DOHH2 (cell line): ENCODE measurements around the gene HAVCR1.
"Not testable (repeated sequence)": the region's sequence is repeated elsewhere in the genome, so short reads cannot be mapped to it uniquely, and the experiment has no call there.

Experiments used
- H3F3A ChIP-seq: fragments of 200-600 bp; sonication (generic), shearing (Covaris generic); 2 replicates; pipeline ENCODE4 v1.6.0; 2016; ENCODE audit warnings: antibody characterized with exemption, mild to moderate bottlenecking; ENCODE audit not compliant: control insufficient read depth, insufficient read depth
- H3K27ac ChIP-seq: fragments of 200-600 bp; sonication (generic); 2 replicates; pipeline ENCODE4 v1.5.1; 2014; ENCODE audit warnings: low read depth, mild to moderate bottlenecking, low read length, moderate library complexity
- H3K27me3 ChIP-seq: fragments of 200-600 bp; sonication (generic); 2 replicates; pipeline ENCODE4 v1.6.1; 2014; ENCODE audit warnings: mild to moderate bottlenecking, low read length, mixed read lengths; ENCODE audit not compliant: control insufficient read depth
- H3K36me3 ChIP-seq: fragments of 200-600 bp; sonication (generic); 2 replicates; pipeline ENCODE4 v1.6.1; 2014; ENCODE audit warnings: mild to moderate bottlenecking, low read length, moderate library complexity, mixed read lengths; ENCODE audit not compliant: control insufficient read depth
- H3K4me1 ChIP-seq: fragments of 200-600 bp; sonication (generic); 2 replicates; pipeline ENCODE4 v1.6.1; 2014; ENCODE audit warnings: mild to moderate bottlenecking, low read length, mixed read lengths; ENCODE audit not compliant: control insufficient read depth
- H3K4me2 ChIP-seq: fragments of 200-600 bp; sonication (generic); 2 replicates; pipeline ENCODE4 v1.6.0; 2014; ENCODE audit warnings: mild to moderate bottlenecking, low read length, moderate library complexity
- H3K4me3 ChIP-seq: fragments of 200-600 bp; sonication (generic); 2 replicates; pipeline ENCODE4 v1.5.1; 2014; ENCODE audit warnings: mild to moderate bottlenecking, low read length, mixed read lengths
- H3K79me2 ChIP-seq: fragments of 200-600 bp; sonication (generic); 2 replicates; pipeline ENCODE4 v1.6.1; 2014; ENCODE audit warnings: mild to moderate bottlenecking, low read length, mixed read lengths; ENCODE audit not compliant: control insufficient read depth
- H3K9me2 ChIP-seq: fragments of 200-600 bp; sonication (generic); replicated peaks from 2 replicates; pipeline ENCODE4 v1.6.1; 2014; ENCODE audit warnings: mild to moderate bottlenecking, low read length, mixed read lengths; ENCODE audit not compliant: control insufficient read depth
- H3K9me3 ChIP-seq: fragments of 200-600 bp; sonication (generic); 2 replicates; pipeline ENCODE4 v1.6.1; 2014; ENCODE audit warnings: antibody characterized with exemption, low read length, mixed read lengths; ENCODE audit not compliant: control insufficient read depth, insufficient read depth
- H4K20me1 ChIP-seq: fragments of 200-600 bp; sonication (generic); 2 replicates; pipeline ENCODE4 v1.6.0; 2014; ENCODE audit warnings: low read depth, mild to moderate bottlenecking, antibody characterized with exemption, low read length, moderate library complexity; ENCODE audit not compliant: control insufficient read depth, insufficient read depth
- CTCF ChIP-seq: fragments of 200-600 bp; sonication (generic); IDR thresholded peaks from one replicate; pipeline ENCODE4 v1.5.1; 2014; ENCODE audit warnings: antibody characterized with exemption, mild to moderate bottlenecking, low read depth, low read length; ENCODE audit not compliant: poor library complexity, severe bottlenecking
- EZH2phosphoT487 ChIP-seq: fragments of 200-600 bp; sonication (generic); IDR thresholded peaks from 2 replicates; pipeline ENCODE4 v1.6.1; 2017; ENCODE audit warnings: borderline replicate concordance, mild to moderate bottlenecking, antibody characterized with exemption, low read length, moderate library complexity, mixed read lengths

HAVCR1 gene

GRCh38 chr5:157050050-157050449, 8.9 kb downstream of the HAVCR1 start:
- Histone ChIP-seq H3K4me1 (peaks cover 9% of the 10 kb centered on the region), H3K36me3 (no peaks in the 10 kb centered on the region), H3K4me3 (peak overlapping the region; percentile 26; the same call in 1 of the 2 replicates), H3K79me2 (no peaks in the 10 kb centered on the region), H4K20me1 (no peaks in the 10 kb centered on the region), H3K9me3 (no peaks in the 10 kb centered on the region), H3K27ac (no peak overlapping the region), H3K27me3 (no peaks in the 10 kb centered on the region), H3K9me2 (no peaks in the 10 kb centered on the region), H3F3A (no peaks in the 10 kb centered on the region), H3K4me2 (peak overlapping the region; percentile 43)
- no peak for TF ChIP-seq EZH2phosphoT487
- no peak for TF ChIP-seq CTCF

DNA sequence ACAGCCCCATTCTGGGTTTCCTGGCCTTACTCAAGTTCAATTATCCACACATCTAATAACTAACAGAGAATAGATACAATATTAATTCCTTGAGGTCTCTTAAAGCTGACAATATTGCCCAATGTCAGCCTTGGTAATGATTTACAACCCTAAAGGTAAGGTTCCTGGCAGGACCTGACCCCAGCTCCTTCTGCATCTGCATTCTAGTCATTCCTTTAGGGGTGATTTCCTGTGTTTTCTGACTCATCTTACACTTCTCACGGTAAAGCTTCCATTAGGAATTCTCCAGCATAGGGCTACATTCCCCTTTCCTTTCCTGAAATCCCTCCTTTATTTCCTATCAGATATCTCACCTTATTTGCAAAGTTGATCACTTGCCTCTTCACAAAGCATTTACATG, 9.3 kb downstream of the HAVCR1 start:
- Histone ChIP-seq H3K79me2 (no peaks in the 10 kb centered on the region), H3K4me1 (peaks cover 9% of the 10 kb centered on the region), H3K9me3 (no peaks in the 10 kb centered on the region), H4K20me1 (no peaks in the 10 kb centered on the region), H3K9me2 (no peaks in the 10 kb centered on the region), H3F3A (no peaks in the 10 kb centered on the region), H3K4me2 (peak overlapping the region; percentile 43), H3K36me3 (no peaks in the 10 kb centered on the region), H3K4me3 (peak overlapping the region; percentile 26; the same call in 1 of the 2 replicates), H3K27me3 (no peaks in the 10 kb centered on the region), H3K27ac (no peak overlapping the region)
- TF ChIP-seq CTCF (no peak), EZH2phosphoT487 (no peak)

DNA sequence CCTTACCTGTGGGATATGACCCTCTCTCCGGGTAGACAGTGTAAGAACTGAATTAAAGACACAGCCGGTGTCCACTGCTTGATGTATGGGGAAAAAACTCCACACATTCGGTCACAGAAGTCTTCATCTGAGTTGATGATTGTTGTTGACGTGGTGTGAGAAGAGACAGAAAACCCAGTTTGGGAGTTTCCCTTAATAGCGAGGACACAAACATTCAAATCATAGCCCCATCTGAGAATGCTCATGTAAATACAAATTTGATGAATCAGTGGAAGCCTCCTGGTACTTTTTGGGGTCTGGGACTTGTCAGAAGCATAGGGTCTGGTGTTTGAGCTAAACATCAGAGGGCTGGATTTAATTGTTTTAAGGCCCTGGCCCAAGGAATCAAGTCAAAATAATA, 11.0 kb downstream of the HAVCR1 start:
- Histone ChIP-seq H3K27ac (no peak overlapping the region), H3K27me3 (no peaks in the 10 kb centered on the region), H3K9me2 (no peaks in the 10 kb centered on the region), H3K9me3 (no peaks in the 10 kb centered on the region), H3K79me2 (no peaks in the 10 kb centered on the region), H3K36me3 (no peaks in the 10 kb centered on the region), H3K4me1 (peaks cover 9% of the 10 kb centered on the region), H4K20me1 (no peaks in the 10 kb centered on the region), H3K4me2 (no peak overlapping the region), H3F3A (no peaks in the 10 kb centered on the region), H3K4me3 (no peak overlapping the region)
- TF ChIP-seq EZH2phosphoT487: no peak
- TF ChIP-seq CTCF: no peak

- not testable (repeated sequence) for H3K4me2 ChIP-seq, H3F3A ChIP-seq, H3K36me3 ChIP-seq, H3K9me3 ChIP-seq, H3K27me3 ChIP-seq, H4K20me1 ChIP-seq, H3K9me2 ChIP-seq, H3K4me3 ChIP-seq, H3K4me1 ChIP-seq, H3K79me2 ChIP-seq, H3K27ac ChIP-seq
These were observed 11.9 kb downstream of the HAVCR1 start for GRCh38 chr5:157047016-157047415.
